Epithelial cell of esophagus (primary cell): ENCODE data around the gene FGF8.

Source experiments
- DNase-seq: peaks from one replicate; pipeline ENCODE4 v3.0.0; 2010; ENCODE audit warnings: low read depth
- H3K4me3 ChIP-seq: 2 replicates; pipeline ENCODE4 v1.5.1; 2011; ENCODE audit warnings: mild to moderate bottlenecking, low read length, control low read depth
- CTCF ChIP-seq: IDR thresholded peaks from 2 replicates; pipeline ENCODE4 v1.5.1; 2011; ENCODE audit warnings: low read depth, mild to moderate bottlenecking, low read length, control low read depth, inconsistent platforms; ENCODE audit not compliant: insufficient read depth; ENCODE audit errors: missing control alignments

The FGF8 gene

GRCh38 chr10:101744267-101744666, 31.6 kb downstream of the FGF8 start:
- TF ChIP-seq CTCF: no peak
- no peak for DNase-seq
- no peak overlapping the region for H3K4me3 ChIP-seq

GRCh38 chr10:101741938-101742337, 34.0 kb downstream of the FGF8 start:
- DNase-seq: no peak
- no peak overlapping the region for H3K4me3 ChIP-seq
- TF ChIP-seq CTCF: no peak

- TF ChIP-seq CTCF: no peak
- no peak overlapping the region for H3K4me3 ChIP-seq
- DNase-seq: no peak
These were observed 39.2 kb downstream of the FGF8 start for GRCh38 chr10:101736666-101737065.

- DNase-seq: no peak
- no peak overlapping the region for H3K4me3 ChIP-seq
- TF ChIP-seq CTCF: no peak
These were observed 43.8 kb downstream of the FGF8 start for GRCh38 chr10:101732096-101732495.

- no peak overlapping the region for H3K4me3 ChIP-seq
- no peak for TF ChIP-seq CTCF
- no peak for DNase-seq
These were observed 49.9 kb downstream of the FGF8 start for GRCh38 chr10:101726115-101726387.

GRCh38 chr10:101725296-101726114, 50.4 kb downstream of the FGF8 start:
- DNase-seq: no peak
- H3K4me3 ChIP-seq: no peak overlapping the region
- TF ChIP-seq CTCF: no peak

- no peak for DNase-seq
- no peak overlapping the region for H3K4me3 ChIP-seq
- no peak for TF ChIP-seq CTCF
These were observed 51.5 kb downstream of the FGF8 start for GRCh38 chr10:101724446-101724845.
